Hepatocyte (in vitro differentiated cells): ENCODE data around the gene TM9SF4. TPM values are rescaled to one million over a fixed set of nuclear protein-coding genes. Genes with fewer than 3 reads are reported as not detected.

Experiments used
- DNase-seq: peaks from one replicate; pipeline ENCODE4 v3.0.0-alpha.2; 2016; ENCODE audit warnings: low spot score
- H2AFZ ChIP-seq: fragments of 200-600 bp; sonication (generic); 2 replicates; pipeline ENCODE4 v1.6.0; 2016; ENCODE audit warnings: antibody characterized with exemption, mild to moderate bottlenecking
- H3K27ac ChIP-seq: fragments of 200-600 bp; sonication (generic); 2 replicates; pipeline ENCODE4 v1.5.1; 2016; ENCODE audit warnings: mild to moderate bottlenecking
- H3K27me3 ChIP-seq: fragments of 200-600 bp; sonication (generic); 2 replicates; pipeline ENCODE4 v1.6.1; 2016
- H3K36me3 ChIP-seq: fragments of 200-600 bp; sonication (generic); replicated peaks from 2 replicates; pipeline ENCODE4 v1.5.1; 2016; ENCODE audit warnings: low read depth; ENCODE audit not compliant: insufficient read depth
- H3K4me1 ChIP-seq: fragments of 200-600 bp; sonication (generic); 2 replicates; pipeline ENCODE4 v1.5.1; 2016; ENCODE audit warnings: mild to moderate bottlenecking, moderate library complexity; ENCODE audit not compliant: insufficient read depth
- H3K4me2 ChIP-seq: fragments of 200-600 bp; sonication (generic); 2 replicates; pipeline ENCODE4 v1.6.0; 2016
- H3K4me3 ChIP-seq: fragments of 200-600 bp; sonication (generic); 2 replicates; pipeline ENCODE4 v1.5.1; 2016; ENCODE audit warnings: mild to moderate bottlenecking
- H3K79me2 ChIP-seq: fragments of 200-600 bp; sonication (generic); 2 replicates; pipeline ENCODE4 v1.6.0; 2017; ENCODE audit warnings: mild to moderate bottlenecking
- H3K9me2 ChIP-seq: fragments of 200-600 bp; sonication (generic); replicated peaks from 2 replicates; pipeline ENCODE4 v1.6.0; 2017; ENCODE audit warnings: mild to moderate bottlenecking; ENCODE audit not compliant: insufficient read depth
- H3K9me3 ChIP-seq: fragments of 200-600 bp; sonication (generic); 2 replicates; pipeline ENCODE4 v1.5.1; 2016; ENCODE audit warnings: low read depth, mild to moderate bottlenecking
- H4K20me1 ChIP-seq: fragments of 200-600 bp; sonication (generic); 2 replicates; pipeline ENCODE4 v1.6.0; 2016; ENCODE audit warnings: mild to moderate bottlenecking; ENCODE audit not compliant: insufficient read depth, poor library complexity, severe bottlenecking
- EZH2 ChIP-seq: fragments of 200-600 bp; sonication (generic); IDR thresholded peaks from 2 replicates; pipeline ENCODE4 v1.6.1; 2016; ENCODE audit warnings: antibody characterized with exemption, mild to moderate bottlenecking, borderline replicate concordance
- EZH2phosphoT487 ChIP-seq: fragments of 200-600 bp; sonication (generic); IDR thresholded peaks from one replicate; pipeline ENCODE4 v1.6.1; 2018; ENCODE audit warnings: antibody characterized with exemption, mild to moderate bottlenecking, low read depth, moderate library complexity; ENCODE audit not compliant: unreplicated experiment, severe bottlenecking
- whole genome bisulfite sequencing: methylation state at CpG from one replicate; pipeline ENCODE4 v1.1.6; 2016; ENCODE audit warnings: low lambda C conversion rate; ENCODE audit errors: missing lambda C conversion rate; 5-methylcytosine and 5-hydroxymethylcytosine counted together
- polyA plus RNA-seq: library from polyadenylated mRNA; unstranded; fragments of >200 nt; fragmentation: Nextera tagmentation; extraction: Ambion mirVana; gene quantifications from 2 replicates; pipeline ENCODE4 v1.2.1, GENCODE V29; 2016
- total RNA-seq: library from RNA; depleted of rRNA; stranded (reverse); fragments of >200 nt; gene quantifications from 2 replicates; pipeline ENCODE4 v1.2.3, GENCODE V29; 2014
- TF ChIP-seq, protein P1 (sequence below): fragments of 200-600 bp; sonication (generic); IDR thresholded peaks from 2 replicates; pipeline ENCODE4 v1.5.1; 2016; ENCODE audit warnings: antibody characterized with exemption, mild to moderate bottlenecking; ENCODE audit not compliant: poor library complexity

TM9SF4 gene
- total and polyA plus RNA-seq, 2 experiments from 2014 or later: 65.3 to 86.4 TPM

DNA sequence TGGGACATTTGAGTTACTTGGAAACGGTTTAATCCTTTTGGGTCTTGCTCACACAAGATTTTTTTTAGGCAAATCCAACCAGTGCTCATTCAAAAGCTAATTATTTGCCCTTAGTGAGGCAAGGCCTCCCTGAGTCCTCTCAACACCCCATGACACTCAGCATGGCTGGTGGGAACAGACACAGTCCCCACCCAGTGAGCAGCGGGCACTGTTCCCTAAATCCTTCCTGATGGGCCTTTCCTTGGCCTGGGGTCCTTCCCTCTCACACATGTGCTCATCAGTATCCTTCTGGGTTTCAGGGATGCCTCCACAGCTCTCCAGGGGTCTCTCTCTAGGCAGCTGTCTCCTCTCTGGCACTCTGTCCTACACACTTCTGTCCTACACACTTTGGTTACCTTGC lies 70.0 kb downstream of the TM9SF4 start:
- H3K4me3 ChIP-seq: no peak overlapping the region

DNA sequence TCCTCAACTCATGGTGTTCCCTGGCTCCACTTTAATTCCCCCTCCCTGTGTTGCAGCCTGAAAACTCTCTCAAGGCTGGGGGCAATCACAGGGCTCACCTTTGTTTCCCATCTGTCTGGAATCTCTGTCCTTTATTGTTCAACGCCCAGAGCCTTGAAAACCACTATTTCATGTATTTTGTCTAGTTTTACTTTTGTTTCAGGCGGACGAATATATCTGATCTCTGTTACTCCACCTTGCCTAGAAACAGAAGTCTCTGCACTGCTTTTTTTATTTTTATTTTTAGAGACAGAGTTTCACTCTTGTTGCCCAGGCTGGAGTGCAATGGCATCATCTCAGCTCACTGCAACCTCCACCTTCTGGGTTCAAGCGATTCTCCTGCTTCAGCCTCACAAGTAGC lies 70.4 kb downstream of the TM9SF4 start:
- no peak overlapping the region for H3K27ac ChIP-seq
- H3K9me3 ChIP-seq: no peaks in the 10 kb centered on the region
- no peaks in the 10 kb centered on the region for H3K79me2 ChIP-seq
- no peak overlapping the region for H3K4me3 ChIP-seq
- H4K20me1 ChIP-seq: no peaks in the 10 kb centered on the region
- H3K4me1 ChIP-seq: peaks cover 6% of the 10 kb centered on the region
- no peaks in the 10 kb centered on the region for H3K36me3 ChIP-seq
- no peaks in the 10 kb centered on the region for H3K9me2 ChIP-seq
- 96% methylated on average over 4 of the region's 4 CpGs for WGBS
- H3K4me2 ChIP-seq: no peak overlapping the region
- no peak overlapping the region for H2AFZ ChIP-seq
- H3K27me3 ChIP-seq: no peaks in the 10 kb centered on the region
- TF ChIP-seq, protein P1, sequence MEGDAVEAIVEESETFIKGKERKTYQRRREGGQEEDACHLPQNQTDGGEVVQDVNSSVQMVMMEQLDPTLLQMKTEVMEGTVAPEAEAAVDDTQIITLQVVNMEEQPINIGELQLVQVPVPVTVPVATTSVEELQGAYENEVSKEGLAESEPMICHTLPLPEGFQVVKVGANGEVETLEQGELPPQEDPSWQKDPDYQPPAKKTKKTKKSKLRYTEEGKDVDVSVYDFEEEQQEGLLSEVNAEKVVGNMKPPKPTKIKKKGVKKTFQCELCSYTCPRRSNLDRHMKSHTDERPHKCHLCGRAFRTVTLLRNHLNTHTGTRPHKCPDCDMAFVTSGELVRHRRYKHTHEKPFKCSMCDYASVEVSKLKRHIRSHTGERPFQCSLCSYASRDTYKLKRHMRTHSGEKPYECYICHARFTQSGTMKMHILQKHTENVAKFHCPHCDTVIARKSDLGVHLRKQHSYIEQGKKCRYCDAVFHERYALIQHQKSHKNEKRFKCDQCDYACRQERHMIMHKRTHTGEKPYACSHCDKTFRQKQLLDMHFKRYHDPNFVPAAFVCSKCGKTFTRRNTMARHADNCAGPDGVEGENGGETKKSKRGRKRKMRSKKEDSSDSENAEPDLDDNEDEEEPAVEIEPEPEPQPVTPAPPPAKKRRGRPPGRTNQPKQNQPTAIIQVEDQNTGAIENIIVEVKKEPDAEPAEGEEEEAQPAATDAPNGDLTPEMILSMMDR: no peak
- no peak for TF ChIP-seq EZH2
- no peak for TF ChIP-seq EZH2phosphoT487
- DNase-seq: no peak

More for the DNA sequence above, 70.0 kb downstream of the TM9SF4 start:
- no peaks in the 10 kb centered on the region for H4K20me1 ChIP-seq
- H3K4me1 ChIP-seq: peaks cover 6% of the 10 kb centered on the region
- no peak overlapping the region for H3K27ac ChIP-seq
- DNase-seq: no peak
- no peak overlapping the region for H3K4me2 ChIP-seq
- no peaks in the 10 kb centered on the region for H3K9me3 ChIP-seq
- H3K36me3 ChIP-seq: no peaks in the 10 kb centered on the region
- H3K79me2 ChIP-seq: no peaks in the 10 kb centered on the region
- no peaks in the 10 kb centered on the region for H3K9me2 ChIP-seq
- WGBS: 82% methylated on average over 2 of the region's 2 CpGs
- TF ChIP-seq, protein P1: no peak
- TF ChIP-seq EZH2 (no peak), EZH2phosphoT487 (no peak)
- H3K27me3 ChIP-seq: no peaks in the 10 kb centered on the region
- H2AFZ ChIP-seq: no peak overlapping the region

DNA sequence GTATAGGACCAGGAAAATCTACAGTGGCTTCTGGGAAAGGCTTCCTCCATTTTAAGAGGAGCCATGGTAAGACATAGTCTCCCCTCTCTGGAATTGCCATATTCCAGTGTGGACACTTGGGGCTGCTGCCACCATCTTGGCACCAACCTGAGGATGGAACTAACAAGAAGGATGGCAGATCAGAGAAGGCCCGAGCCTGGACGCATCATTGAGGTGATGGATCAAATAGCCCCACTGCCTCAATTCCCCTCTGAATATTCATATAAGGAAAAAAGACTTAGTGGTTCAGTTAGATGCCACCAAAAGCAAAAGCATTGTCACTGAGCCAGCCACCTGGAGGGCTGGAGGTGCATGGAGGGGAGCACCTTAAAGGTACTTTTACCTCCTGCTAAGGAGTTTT lies 72.1 kb downstream of the TM9SF4 start:
- Histone ChIP-seq H3K27me3 (no peaks in the 10 kb centered on the region), H3K9me2 (no peaks in the 10 kb centered on the region), H3K27ac (peak overlapping the region; percentile 82), H3K4me3 (no peak overlapping the region), H3K4me1 (peaks cover 16% of the 10 kb centered on the region), H3K36me3 (no peaks in the 10 kb centered on the region), H2AFZ (no peak overlapping the region), H3K9me3 (no peaks in the 10 kb centered on the region), H3K79me2 (peaks cover 3% of the 10 kb centered on the region), H4K20me1 (no peaks in the 10 kb centered on the region), H3K4me2 (no peak overlapping the region)
- 100% methylated on average over 2 of the region's 2 CpGs for WGBS
- TF ChIP-seq, protein P1: no peak
- TF ChIP-seq EZH2phosphoT487 (no peak), EZH2 (no peak)
- DNase-seq: no peak

DNA sequence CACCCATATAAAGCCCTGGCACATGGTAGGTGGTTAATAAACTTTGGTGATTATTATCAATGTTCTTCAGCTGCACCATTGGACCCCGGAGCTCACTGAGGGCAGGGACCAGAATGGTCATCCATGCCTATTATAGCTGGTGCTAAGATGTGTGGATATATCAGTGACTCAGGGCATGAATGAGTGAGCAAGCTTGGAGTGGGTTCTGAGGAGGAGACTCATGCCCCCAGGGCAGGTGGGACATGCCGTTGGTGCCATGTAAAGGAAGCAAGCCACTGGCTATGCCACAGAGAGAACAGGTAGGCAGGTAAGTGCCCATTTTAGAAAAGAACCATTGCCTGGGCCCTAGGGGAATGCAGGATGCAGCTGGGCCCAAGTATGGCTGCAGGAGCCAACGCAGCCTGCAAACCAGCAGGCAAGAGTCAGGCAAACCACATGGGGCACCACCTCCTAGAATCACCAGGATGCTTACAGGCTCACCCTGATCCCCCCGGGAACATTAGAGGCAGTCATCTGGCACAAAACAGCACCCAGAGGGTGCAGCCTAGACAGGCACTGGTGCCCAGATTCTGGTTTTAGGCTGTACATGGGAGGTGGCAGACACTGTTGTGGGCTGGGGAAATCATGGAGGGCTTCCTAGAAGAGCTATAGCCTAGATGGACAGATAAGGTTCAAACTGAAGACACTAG lies 74.6 kb downstream of the TM9SF4 start:
- no peaks in the 10 kb centered on the region for H4K20me1 ChIP-seq
- H2AFZ ChIP-seq: no peak overlapping the region
- peaks cover 25% of the 10 kb centered on the region for H3K79me2 ChIP-seq
- H3K4me3 ChIP-seq: no peak overlapping the region
- no peaks in the 10 kb centered on the region for H3K27me3 ChIP-seq
- H3K9me3 ChIP-seq: no peaks in the 10 kb centered on the region
- 97% methylated on average over 4 of the region's 4 CpGs for WGBS
- no peaks in the 10 kb centered on the region for H3K9me2 ChIP-seq
- H3K27ac ChIP-seq: no peak overlapping the region
- no peak for DNase-seq
- H3K4me1 ChIP-seq: peaks cover 32% of the 10 kb centered on the region
- TF ChIP-seq, protein P1: no peak
- no peak overlapping the region for H3K4me2 ChIP-seq
- no peaks in the 10 kb centered on the region for H3K36me3 ChIP-seq
